GM21423 (cell line): ENCODE measurements around the gene TNFRSF4.

Experiments used
- ATAC-seq: cut with Tn5 transposase; IDR thresholded peaks from one replicate; pipeline ENCODE4 v1.9.1; 2021; ENCODE audit warnings: mild to moderate bottlenecking, moderate library complexity; ENCODE audit not compliant: unreplicated experiment

TNFRSF4 gene

DNA sequence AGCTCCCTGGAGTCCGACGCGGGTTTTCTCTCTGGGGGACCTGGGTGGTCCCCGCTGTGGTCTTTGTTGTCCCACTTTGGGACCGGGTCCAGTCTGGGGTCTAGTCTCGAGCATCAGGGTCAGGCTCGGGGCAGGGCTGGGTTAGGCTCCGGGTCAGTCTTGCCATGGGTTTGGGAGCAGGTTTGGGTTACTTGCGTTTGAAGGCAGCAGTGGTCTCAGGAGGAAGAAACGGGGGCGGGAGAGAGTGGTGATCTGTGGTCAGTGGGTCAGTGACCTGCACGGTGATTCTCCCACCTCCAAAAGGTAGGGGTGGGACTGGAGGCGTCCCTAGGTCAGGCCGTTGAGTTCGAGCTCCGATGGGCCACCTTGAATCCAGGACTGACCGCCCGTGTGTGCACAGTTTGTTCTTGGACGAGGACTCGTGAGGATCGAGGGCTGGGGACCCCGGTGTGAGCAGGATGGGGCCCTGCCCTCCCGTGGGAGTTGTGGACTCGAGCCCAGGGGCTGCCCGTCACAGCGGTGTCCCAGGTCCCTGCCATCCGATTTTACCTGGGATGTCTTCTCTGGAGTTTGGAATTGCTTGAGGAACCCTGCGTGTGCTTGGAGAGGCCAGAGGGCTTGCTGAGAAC lies 20.3 kb upstream of the TNFRSF4 start:
- no peak for ATAC-seq

DNA sequence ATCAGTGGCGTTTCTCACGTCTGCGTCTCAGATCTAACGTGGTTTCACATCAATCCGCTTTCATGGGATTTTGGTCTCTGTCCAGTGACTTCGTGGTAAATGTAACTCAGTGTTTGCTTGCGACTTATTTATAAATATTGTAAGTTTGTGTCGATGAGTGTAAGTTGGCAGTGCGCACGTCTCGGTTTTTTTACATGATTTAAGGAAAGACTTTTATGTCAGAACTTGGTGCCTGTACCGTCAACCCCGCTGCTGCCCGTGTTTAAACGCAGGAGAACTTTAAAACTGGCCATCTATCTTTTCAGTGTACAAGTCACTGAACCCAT lies 19.6 kb upstream of the TNFRSF4 start:
- no peak for ATAC-seq

DNA sequence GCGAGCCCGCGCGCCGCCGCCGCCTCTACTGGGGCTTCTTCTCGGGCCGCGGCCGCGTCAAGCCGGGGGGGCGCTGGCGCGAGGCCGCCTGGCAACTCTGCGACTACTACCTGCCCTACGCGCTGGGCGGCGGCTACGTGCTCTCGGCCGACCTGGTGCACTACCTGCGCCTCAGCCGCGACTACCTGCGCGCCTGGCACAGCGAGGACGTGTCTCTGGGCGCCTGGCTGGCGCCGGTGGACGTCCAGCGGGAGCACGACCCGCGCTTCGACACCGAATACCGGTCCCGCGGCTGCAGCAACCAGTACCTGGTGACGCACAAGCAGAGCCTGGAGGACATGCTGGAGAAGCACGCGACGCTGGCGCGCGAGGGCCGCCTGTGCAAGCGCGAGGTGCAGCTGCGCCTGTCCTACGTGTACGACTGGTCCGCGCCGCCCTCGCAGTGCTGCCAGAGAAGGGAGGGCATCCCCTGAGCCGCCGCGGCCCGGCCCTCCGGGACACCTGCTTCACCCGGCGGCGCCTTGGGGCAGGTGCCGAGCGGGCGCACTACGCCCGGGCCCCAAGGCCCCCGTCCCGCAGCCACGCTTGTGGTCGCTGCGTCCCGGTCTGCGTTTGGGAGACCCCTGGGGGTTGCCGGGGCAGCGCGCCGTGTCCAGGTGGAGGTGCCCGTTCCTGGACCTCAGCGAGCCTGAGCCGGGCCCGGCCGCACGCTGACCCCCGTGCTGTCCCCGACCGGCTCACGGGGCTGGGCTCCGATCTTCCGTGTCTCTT lies 19.0 kb upstream of the TNFRSF4 start:
- no peak for ATAC-seq

DNA sequence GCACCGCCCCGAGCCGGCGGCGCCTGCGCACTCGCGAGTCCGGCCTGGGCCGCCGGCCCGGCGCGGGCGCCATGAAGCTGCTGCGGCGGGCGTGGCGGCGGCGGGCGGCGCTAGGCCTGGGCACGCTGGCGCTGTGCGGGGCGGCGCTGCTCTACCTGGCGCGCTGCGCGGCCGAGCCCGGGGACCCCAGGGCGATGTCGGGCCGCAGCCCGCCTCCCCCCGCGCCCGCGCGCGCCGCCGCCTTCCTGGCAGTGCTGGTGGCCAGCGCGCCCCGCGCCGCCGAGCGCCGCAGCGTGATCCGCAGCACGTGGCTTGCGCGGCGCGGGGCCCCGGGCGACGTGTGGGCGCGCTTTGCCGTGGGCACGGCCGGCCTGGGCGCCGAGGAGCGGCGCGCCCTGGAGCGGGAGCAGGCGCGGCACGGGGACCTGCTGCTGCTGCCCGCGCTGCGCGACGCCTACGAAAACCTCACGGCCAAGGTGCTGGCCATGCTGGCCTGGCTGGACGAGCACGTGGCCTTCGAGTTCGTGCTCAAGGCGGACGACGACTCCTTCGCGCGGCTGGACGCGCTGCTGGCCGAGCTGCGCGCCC lies 18.3 kb upstream of the TNFRSF4 start, which contains the start of gene B3GALT6:
B3GALT6 (plus strand) TSS at position 30 of the 588 bp plus-strand sequence; CDS start at position 72, 42 bp downstream.
- no peak for ATAC-seq

DNA sequence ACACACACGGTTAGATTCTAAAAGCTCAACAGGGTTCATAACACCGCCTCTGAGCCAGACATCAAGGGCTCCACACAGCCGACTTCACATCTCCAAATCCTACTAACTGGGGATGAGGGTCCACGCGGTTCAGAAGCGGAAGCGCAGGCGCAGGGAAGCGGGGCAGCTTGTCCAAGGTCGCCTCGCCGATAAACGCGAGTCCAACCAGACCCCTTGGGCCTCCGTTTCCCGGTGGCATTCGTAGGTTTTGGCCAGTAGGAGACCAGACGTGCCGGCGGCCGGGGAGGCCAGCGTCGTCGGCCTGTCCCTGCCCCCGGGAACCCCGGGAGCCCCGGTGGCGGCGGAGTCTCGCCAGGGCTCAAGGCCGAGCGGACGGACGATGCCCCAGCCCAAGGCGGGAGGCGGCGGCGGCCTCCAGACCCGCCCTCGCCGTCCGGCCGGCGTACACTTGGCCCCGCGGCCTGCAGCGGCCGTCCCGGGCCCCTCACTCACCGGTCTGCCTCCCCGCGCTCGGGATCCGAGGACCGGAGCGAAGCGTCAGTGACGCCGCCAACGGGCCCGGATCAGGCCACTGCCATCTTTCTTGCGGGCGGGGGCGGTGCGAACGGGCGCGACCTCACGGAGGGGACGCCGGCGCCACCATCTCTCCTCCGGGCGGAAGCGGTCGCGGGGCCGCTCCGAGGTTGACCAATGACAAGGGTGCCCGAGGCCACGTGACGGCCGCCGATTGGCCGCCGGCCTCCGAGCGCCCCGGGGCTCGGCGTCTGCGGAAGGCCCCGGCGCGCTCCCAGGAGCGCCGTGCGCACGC lies 17.7 kb upstream of the TNFRSF4 start, which contains the start of gene SDF4:
SDF4 (minus strand) TSS at position 602 of the 808 bp plus-strand sequence. CDS start 3,229 bp downstream, outside the sequence.
- peak; percentile 94 for ATAC-seq

DNA sequence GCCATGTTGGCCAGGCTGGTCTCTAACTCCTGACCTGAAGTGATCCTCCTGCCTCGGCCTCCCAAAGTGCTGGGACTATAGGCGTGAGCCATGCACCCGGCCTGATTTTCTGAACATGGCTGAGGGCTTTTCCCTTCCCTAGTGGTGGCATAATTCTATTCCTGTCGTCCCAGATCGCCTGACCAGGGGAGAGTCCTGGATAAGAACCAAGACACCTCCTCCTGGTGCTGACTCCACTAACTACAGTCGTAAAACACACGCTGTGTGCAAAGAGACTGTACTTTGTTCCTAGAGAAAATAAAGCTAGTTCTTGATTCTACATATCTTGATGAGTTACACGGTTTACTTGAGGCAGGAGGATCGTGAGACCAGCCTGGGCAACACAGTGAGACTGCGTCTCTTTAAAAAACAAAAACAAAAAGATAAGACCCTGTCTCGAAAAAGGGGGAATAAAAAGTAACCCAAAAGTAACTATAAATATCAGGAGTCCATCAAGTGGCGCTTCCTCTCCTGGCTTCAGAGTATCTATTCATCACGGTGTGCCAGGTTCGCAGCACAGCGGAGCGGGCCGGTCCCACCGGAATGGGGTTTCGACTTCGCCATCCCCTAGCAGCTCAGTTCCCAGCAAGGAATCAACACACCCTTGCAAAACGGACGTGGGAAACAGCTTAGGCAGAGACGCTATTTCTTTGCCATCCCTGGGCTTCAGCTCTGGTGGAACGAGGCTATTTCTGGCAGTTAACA lies 16.9 kb upstream of the TNFRSF4 start:
- ATAC-seq: no peak

DNA sequence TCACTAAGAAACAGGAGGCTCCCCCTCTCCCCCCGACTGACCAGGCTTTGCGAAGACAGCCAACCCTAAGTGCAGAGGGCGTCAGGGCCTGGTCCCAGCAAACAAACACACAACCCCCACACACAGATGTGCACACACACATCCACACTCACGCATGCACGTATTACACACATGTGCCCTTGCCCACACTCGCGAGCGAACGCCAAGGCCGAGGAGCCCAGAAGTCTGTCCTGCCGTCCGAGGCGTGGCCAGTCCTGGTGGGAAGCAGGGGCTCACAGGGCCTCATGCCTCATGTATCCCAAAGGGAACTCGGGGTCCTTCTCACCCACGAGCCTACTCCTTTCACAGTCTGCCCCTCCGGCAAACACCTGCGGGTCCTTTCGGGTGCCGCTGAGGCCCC lies 15.8 kb upstream of the TNFRSF4 start:
- ATAC-seq: no peak

DNA sequence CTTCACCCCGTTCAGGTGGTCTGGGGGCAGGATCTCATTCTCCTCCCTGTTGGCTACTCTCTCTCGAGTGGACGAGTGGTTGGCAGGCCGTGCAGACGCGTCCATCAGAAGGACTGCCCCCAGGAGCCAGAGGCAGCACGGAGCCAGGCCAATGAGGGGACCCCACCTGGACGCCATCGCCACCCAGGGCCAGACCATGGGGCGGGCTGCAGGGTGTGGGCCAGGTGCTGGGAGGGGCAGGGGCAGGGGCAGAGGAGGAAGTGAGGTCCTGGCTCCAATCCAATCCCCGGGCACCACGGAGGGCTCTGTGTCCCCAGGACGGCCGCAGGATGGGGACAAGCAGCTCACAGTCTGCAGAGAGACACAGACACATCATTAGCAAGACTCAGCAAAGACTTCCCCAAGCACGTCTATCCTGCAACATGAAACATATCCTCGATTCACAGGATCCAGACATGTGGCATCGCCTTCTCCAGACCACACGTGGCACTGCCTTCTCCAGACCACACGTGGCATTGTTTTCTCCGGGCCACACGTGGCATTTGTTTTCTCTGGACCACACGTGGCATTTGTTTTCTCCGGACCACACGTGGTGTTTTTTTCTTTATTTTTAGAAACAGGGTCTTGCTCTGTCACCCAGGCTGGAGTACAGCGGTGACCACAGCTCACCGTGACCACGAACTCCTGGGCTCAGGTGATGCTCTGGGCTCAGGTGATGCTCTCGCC lies 14.8 kb upstream of the TNFRSF4 start:
- no peak for ATAC-seq

DNA sequence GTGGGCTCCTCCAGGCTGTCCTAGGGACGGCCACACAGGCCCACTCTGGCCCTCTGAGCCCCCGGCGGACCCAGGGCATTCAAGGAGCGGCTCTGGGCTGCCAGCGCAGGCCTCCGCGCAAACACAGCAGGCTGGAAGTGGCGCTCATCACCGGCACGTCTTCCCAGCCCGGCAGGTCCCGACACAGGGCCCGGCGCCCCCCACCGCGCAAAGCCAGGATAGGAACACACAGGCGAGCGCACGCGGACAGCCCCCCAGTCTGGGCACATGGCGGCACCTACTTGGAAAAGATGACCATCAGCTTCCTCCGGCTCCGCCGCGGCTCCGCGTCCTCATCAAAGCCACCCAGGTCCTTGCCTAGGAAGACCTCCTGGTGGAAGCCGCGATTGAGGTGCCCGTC lies 14.2 kb upstream of the TNFRSF4 start:
- ATAC-seq: no peak

DNA sequence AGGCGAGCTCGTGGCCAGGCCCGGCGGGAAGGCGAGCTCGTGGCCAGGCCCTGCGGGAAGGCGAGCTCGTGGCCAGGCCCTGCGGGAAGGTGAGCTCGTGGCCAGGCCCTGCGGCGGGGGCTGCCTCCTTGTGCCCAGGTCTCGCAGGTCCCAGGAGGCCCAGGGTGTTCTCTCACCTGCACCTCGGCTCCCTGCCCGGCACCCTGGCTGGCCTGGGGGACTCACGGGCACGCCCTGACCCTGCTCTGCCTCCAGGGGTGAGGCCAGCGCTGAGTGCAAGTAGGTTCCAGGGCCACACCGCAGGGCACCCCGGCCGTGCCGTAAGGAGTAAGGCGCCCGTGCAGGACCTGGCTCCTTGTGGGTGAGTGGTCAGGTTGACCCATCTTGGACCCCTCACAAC lies 13.4 kb upstream of the TNFRSF4 start:
- ATAC-seq: no peak

DNA sequence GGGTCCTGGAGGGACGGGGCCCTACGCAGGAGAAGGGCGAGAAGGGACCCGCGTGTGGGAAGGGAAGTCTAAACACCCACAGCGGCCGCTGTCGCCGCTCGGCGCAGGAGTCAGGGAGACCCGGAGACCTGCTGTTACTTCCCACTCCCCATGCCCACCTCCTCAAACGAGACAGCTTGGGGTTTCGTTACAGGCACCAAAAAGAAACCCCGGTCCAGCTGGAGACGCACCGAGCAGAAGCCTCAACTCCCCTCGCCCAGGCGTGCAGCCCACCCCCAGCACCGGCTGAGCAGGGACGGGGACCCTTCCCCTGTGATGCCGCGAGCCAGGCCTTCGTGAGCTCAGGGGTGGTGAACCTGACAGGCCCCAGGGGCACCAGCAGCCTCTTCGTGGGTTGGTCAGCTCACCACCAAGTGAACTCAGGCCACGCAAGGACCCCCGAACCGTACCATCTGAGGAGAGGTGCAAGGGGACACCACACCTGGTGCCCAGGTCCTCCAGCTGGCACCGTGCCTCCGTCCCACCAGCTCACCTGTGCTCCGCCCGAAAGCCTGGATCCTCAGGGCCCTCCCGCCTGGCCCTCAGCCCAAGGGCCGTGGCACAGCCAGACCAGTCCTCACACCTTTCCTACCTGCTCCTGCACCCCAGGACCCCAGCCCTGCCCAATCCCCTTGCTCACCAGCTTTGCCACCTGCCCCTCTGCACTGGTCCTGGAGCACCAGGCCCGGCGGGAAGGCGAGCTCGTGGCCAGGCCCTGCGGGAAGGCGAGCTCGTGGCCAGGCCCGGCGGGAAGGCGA lies 12.8 kb upstream of the TNFRSF4 start:
- no peak for ATAC-seq

DNA sequence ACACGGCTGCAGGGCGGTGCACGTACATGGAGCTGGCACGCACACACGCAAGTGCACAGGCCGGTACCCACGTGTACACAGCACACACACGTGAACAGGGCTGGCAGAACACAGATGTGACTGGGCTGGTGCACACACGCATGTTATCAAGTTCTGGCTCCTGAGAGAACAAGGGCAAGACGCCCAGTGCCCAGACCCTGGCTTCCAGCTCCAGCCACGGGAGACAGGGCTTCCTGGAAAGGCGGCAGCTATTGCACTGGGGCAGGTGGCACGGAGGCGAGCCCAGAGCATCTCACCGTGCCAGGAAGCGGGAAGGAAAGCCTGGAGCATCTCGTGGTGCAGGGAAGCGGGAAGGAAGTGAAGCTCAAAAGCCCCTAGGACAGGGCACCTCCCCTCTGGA lies 12.0 kb upstream of the TNFRSF4 start:
- no peak for ATAC-seq

DNA sequence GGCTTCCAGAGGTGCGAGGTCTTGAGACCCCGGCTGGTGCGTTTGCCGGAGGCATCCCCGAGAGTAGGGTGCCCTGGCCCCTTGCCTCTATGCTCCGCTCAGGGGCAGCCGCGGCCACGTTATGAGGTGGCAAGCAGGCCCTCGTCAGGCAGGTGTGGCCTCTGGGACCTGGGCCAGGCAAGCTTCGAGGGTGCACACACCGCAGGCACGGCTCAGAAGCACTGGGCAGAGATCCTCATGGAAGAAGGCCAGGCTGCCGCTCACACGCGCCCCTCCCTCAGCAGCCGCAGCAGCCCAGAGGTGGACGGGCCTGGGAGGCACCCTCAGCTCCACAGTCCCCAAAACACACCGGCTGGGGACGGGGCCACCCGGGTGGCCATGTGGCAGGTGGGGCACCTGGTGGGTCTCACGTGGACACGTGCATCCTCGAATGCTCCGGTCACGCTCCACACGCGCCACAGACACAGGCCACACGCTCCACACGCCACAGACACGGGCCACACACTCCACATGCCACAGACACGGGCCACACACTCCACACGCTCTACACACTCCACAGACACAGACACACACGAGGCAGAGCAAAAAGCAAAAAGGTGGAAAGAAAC lies 11.4 kb upstream of the TNFRSF4 start:
- no peak for ATAC-seq

DNA sequence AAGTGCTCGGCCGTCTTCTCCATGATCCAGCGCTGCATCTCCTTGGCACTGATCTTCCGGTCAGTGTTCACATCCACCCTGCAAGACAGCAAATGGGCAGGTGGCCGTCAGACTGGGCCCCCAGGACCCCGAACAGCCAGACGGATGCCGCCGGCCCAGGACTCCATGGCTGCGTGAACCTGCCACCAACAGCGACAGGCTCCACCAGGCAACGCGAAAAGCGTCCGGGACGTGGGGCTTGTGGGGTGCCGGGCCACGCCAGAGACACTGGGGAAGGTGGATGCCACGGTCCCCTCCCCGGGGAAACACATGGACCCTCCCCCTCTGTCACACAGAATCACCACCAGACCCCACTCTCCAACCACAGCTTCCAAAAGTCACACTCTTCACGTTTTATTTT lies 9.9 kb upstream of the TNFRSF4 start:
- ATAC-seq: no peak

DNA sequence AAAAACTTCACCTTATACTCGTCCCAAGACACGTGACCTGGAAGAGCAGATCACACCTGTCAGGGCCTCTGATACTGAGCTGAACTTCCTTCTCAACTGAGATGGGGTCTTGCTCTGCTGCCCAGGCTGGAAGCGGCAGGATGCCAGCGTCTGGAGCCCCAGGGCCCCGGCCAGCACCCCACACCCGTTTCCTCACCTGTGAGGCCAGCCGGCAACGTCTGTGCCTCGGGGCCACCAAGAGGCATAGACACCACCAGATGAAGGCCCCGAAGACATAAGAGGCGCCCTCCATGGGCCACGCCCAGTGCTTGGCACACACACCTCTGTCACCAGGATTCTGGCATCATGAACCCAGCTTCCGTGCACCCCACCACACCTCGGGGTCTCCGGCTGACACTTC lies 9.4 kb upstream of the TNFRSF4 start:
- no peak for ATAC-seq

DNA sequence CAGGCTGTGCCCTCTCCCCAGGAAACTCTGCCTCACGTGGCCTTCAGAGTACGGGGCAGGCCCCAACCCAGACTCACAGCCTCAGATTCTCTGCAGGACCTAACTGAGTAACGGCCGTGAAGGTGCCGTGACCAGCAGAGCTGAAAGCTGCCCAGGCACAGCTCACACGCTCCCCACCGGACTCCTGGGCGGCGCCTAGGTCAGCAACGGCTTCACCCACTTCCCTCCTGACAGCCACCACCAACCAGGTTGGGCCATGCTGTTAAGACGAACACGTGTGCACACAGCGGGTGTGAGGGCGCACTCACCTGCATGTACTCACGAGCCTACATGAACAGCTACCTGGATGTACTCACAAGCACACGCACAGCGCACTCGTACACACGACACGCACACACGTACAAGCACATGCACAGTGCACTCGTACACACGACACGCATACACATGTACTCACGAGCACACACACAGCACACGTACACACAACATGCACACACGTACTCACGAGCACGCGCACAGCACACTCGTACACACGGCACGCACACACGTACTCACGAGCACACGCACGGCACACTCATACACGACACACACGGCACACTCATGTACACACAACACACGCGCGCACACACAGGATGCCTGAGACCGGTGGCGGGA lies 8.7 kb upstream of the TNFRSF4 start:
- ATAC-seq: no peak

DNA sequence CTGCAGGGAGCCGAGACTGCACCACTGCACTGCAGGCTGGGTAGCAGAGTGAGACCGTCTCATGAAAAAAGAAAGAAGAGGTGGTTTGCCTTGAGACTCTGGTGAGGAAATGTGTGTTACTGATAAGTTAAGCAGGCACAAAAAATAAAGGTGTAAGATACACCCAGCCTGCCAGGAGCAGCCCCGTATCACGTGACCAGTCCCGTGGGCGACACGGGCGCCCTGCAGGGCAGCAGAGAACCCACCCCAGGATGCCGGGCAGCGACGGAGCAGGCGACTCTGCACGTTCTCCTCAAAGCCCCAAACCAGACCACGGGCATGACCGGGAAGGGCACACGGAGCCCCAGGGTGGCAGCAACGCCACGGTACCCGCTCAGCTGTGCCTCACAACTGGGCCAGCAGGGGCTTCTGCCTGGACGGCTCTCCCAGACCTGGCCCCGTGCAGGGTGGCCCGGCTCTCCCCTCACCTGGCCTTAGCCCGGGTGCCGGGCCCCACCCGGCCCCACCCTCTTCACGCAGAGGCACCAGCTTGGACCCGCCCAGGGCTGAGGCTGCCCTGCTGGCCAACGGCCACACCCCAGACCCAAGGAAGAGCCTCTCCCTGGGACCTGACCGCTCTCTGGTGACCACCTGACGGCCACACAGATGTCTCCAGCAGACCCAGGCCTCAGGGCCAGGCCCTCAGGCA lies 8.1 kb upstream of the TNFRSF4 start:
- no peak for ATAC-seq

DNA sequence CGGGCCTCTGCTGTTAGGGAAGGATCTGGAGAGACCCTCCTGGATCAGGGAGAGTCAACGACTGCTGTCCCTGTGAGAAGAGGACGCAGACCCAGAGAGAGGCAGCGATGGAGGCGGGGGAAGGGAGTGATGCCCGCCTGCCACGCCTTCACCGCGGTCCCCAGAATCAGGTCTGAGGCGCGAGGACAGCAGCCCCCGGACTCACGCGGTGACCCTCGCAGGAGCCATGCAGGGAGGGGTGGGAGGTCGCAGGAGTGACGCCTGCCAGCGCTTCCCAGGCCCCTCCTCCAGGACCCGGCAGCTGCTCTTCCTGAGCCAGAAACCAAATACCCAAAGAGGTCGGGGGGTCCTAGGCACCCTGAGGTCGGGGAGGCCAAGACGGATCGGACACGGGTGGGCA lies 6.2 kb upstream of the TNFRSF4 start:
- ATAC-seq: no peak
